UCSD-AML1 (cell line): Measurements from ENCODE around the gene SERPINA4.
"Not testable (repeated sequence)": the region's sequence is repeated elsewhere in the genome, so short reads cannot be mapped to it uniquely, and the experiment has no call there.

Experiments used
- DNase-seq: peaks from one replicate; lab custom pipeline; 2025; ENCODE audit not compliant: unreplicated experiment; lab: John Stamatoyannopoulos, UW

The SERPINA4 gene

GRCh38 chr14:94591871-94592270 lies 30.6 kb downstream of the SERPINA4 start:
- no peak for DNase-seq

- DNase-seq = no peak
Measured at GRCh38 chr14:94592457-94592856, 31.2 kb downstream of the SERPINA4 start.

GRCh38 chr14:94593376-94593748 lies 32.1 kb downstream of the SERPINA4 start:
- no peak for DNase-seq

GRCh38 chr14:94593749-94594431 lies 32.6 kb downstream of the SERPINA4 start:
- DNase-seq = no peak

GRCh38 chr14:94594441-94594840 lies 33.2 kb downstream of the SERPINA4 start:
- DNase-seq = no peak

GRCh38 chr14:94595912-94596311 lies 34.7 kb downstream of the SERPINA4 start:
- no peak for DNase-seq

- no peak for DNase-seq
Measured at GRCh38 chr14:94596361-94596760, 35.1 kb downstream of the SERPINA4 start.

GRCh38 chr14:94597788-94598187 lies 36.5 kb downstream of the SERPINA4 start:
- DNase-seq = no peak

- DNase-seq = no peak
Measured at GRCh38 chr14:94598506-94598815, 37.2 kb downstream of the SERPINA4 start.

- DNase-seq = no peak
Measured at GRCh38 chr14:94598816-94599655, 37.8 kb downstream of the SERPINA4 start.

- DNase-seq = no peak
Measured at GRCh38 chr14:94599656-94600004, 38.4 kb downstream of the SERPINA4 start.

- no peak for DNase-seq
Measured at GRCh38 chr14:94600148-94600545, 38.9 kb downstream of the SERPINA4 start.

- no peak for DNase-seq
Measured at GRCh38 chr14:94601884-94602391, 40.7 kb downstream of the SERPINA4 start.

- no peak for DNase-seq
Measured at GRCh38 chr14:94602722-94603121, 41.5 kb downstream of the SERPINA4 start.

- no peak for DNase-seq
Measured at GRCh38 chr14:94605361-94605760, 44.1 kb downstream of the SERPINA4 start.

- DNase-seq = not testable (repeated sequence)
Measured at GRCh38 chr14:94608966-94609365, 47.7 kb downstream of the SERPINA4 start.

- no peak for DNase-seq
Measured at GRCh38 chr14:94611179-94611578, 49.9 kb downstream of the SERPINA4 start.

- DNase-seq = no peak
Measured at GRCh38 chr14:94612174-94612573, 50.9 kb downstream of the SERPINA4 start, which contains the start of gene SERPINA3. SERPINA3 (plus strand) TSS chr14:94612391; CDS start chr14:94614442, 2,051 bp downstream.

GRCh38 chr14:94612580-94613554 lies 51.6 kb downstream of the SERPINA4 start:
- no peak for DNase-seq

GRCh38 chr14:94613720-94614644 lies 52.7 kb downstream of the SERPINA4 start:
- no peak for DNase-seq
